Stimulated activated CD4-positive, alpha-beta T cell treated with anti-CD3 and anti-CD28 coated beads, TNF-alpha, amount 100 ng/mL, for 1 hour (primary cell): Measurements from ENCODE around the gene LUZP1.
A peak's percentile ranks its signal among the peaks of the same experiment; 100 is the strongest.
"Not testable (repeated sequence)": the region's sequence is repeated elsewhere in the genome, so short reads cannot be mapped to it uniquely, and the experiment has no call there.

ENCODE experiments used
- DNase-seq, 3 donors: peaks; one replicate each; pipeline ENCODE4 v3.0.0-alpha.2; 2020; ENCODE audit warnings: low read depth in 3 of 3, low spot score in 1 of 3

LUZP1 gene

GRCh38 chr1:23168445-23169194 lies at the start of gene LUZP1:
Gene LUZP1 (minus strand): TSS chr1:23168856.
- DNase-seq = peak; percentile 71 to 86 (median 77)

GRCh38 chr1:23217421-23218115 lies 48.9 kb upstream of the LUZP1 start, which contains the start of gene HTR1D:
Gene HTR1D (minus strand): TSS chr1:23217502. CDS start chr1:23194219, 23,283 bp downstream.
- DNase-seq = peak in 1 of 3 donors; percentile 2

GRCh38 chr1:23216771-23217420 lies 48.2 kb upstream of the LUZP1 start:
- peak in 1 of 3 donors; percentile 26 for DNase-seq

- no peak for DNase-seq
These were observed 47.2 kb upstream of the LUZP1 start for GRCh38 chr1:23215751-23216449.

GRCh38 chr1:23215291-23215690 lies 46.6 kb upstream of the LUZP1 start:
- DNase-seq = no peak

- no peak for DNase-seq
These were observed 46.0 kb upstream of the LUZP1 start for GRCh38 chr1:23214640-23215039.

GRCh38 chr1:23211955-23212354 lies 43.3 kb upstream of the LUZP1 start:
- no peak for DNase-seq

GRCh38 chr1:23210963-23211362 lies 42.3 kb upstream of the LUZP1 start:
- no peak for DNase-seq

- DNase-seq = no peak
These were observed 41.7 kb upstream of the LUZP1 start for GRCh38 chr1:23210351-23210785.

GRCh38 chr1:23209770-23210169 lies 41.1 kb upstream of the LUZP1 start:
- no peak for DNase-seq

GRCh38 chr1:23208527-23208926 lies 39.9 kb upstream of the LUZP1 start:
- DNase-seq = no peak

- DNase-seq = not testable (repeated sequence)
These were observed 39.1 kb upstream of the LUZP1 start for GRCh38 chr1:23207733-23208132.

- no peak for DNase-seq
These were observed 33.6 kb upstream of the LUZP1 start for GRCh38 chr1:23202263-23202749.

- DNase-seq = no peak
These were observed 32.2 kb upstream of the LUZP1 start for GRCh38 chr1:23200883-23201282.

- no peak for DNase-seq
These were observed 29.7 kb upstream of the LUZP1 start for GRCh38 chr1:23198373-23198772.

GRCh38 chr1:23196627-23197328 lies 28.1 kb upstream of the LUZP1 start:
- no peak for DNase-seq

GRCh38 chr1:23194119-23194984 lies 25.7 kb upstream of the LUZP1 start:
- DNase-seq = no peak

- no peak for DNase-seq
These were observed 24.9 kb upstream of the LUZP1 start for GRCh38 chr1:23193391-23194118.

GRCh38 chr1:23191199-23191598 lies 22.5 kb upstream of the LUZP1 start:
- no peak for DNase-seq
